Stimulated activated CD4-positive, alpha-beta T cell treated with anti-CD3 and anti-CD28 coated beads, Interleukin-12 subunit alpha, Interleukin-12 subunit beta, amount 100 ng/mL, for 48 hours (primary cell): ENCODE data around the gene MAIP1.
"Not testable (repeated sequence)": the region's sequence is repeated elsewhere in the genome, so short reads cannot be mapped to it uniquely, and the experiment has no call there.

Experiments used
- DNase-seq, 3 donors: peaks; one replicate each; pipeline ENCODE4 v3.0.0-alpha.2; 2020; ENCODE audit warnings: low read depth in 2 of 3, low spot score in 1 of 3

The MAIP1 gene, protein sequence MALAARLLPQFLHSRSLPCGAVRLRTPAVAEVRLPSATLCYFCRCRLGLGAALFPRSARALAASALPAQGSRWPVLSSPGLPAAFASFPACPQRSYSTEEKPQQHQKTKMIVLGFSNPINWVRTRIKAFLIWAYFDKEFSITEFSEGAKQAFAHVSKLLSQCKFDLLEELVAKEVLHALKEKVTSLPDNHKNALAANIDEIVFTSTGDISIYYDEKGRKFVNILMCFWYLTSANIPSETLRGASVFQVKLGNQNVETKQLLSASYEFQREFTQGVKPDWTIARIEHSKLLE

DNA sequence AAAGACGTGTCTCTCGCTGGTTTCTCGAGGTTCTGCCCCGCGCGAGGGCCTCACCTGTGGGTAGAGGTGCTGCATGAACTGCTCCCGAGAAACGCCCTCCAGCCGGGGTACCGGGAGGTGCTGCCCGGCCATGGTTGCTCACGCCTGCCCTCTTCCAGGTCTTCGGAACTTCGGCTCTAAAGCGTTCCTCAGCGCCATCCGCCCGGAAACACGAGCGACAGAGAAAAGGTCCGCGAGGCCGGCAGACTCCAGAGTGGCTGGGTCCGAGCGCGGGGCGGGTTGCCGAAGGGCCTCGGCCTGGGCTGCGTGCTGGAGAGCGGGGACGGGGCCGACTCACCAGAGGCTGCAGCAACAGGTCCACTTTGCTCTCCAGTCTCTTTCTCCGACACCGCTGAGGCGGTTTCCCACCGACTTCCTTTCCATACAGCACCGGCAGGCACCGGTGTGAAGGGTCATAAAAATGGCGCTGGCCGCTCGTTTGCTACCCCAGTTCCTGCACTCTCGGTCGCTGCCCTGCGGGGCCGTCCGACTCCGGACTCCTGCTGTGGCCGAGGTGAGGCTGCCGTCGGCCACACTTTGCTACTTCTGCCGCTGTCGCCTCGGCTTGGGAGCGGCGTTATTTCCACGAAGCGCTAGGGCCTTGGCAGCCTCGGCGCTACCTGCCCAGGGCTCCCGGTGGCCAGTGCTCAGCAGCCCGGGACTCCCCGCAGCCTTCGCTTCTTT is at the start of gene MAIP1, which contains the start of gene TYW5:
Gene MAIP1, plus strand, starts transcription at position 244 of the 723 bp plus-strand sequence. Its CDS starts 217 bp downstream, at position 461.
Gene TYW5, minus strand, starts transcription at position 153 of the 723 bp plus-strand sequence. Its CDS starts 21 bp downstream, at position 132.
- DNase-seq = peak; percentile 65 to 76 (median 75)

DNA sequence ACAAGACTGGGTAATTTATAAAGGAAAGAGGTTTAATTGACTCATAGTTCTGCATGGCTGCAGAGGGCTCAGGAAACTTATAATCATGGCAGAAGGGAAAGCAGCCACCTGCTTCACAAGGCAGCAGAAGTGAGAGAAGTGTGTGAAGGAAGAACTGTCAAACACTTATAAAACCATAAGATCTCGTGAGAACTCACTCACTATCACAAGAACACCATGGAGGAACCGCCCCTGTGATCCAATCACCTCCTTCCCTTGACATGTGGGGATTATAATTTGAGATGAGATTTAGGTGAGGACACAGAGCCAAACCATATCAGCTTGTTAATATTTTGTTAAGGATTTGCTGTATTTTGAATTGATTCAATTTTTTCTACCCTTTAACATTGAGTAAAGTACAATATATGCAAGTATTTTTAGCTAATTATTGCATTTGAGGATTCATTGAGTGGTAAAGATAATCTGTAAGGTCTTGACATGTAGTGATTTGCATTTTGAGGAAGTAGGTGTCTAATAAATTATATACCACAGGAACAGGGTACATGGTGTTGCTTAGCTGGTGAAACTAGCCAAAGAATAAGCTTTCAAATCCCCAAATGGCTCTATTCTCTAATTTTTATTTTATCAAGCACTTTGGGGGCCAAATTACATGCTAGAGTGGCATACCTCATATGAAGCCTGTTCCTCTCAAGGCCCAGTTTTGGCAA is 48.2 kb upstream of the MAIP1 start:
- no peak for DNase-seq

GRCh38 chr2:199910338-199911051 is 44.9 kb upstream of the MAIP1 start:
- DNase-seq = no peak

DNA sequence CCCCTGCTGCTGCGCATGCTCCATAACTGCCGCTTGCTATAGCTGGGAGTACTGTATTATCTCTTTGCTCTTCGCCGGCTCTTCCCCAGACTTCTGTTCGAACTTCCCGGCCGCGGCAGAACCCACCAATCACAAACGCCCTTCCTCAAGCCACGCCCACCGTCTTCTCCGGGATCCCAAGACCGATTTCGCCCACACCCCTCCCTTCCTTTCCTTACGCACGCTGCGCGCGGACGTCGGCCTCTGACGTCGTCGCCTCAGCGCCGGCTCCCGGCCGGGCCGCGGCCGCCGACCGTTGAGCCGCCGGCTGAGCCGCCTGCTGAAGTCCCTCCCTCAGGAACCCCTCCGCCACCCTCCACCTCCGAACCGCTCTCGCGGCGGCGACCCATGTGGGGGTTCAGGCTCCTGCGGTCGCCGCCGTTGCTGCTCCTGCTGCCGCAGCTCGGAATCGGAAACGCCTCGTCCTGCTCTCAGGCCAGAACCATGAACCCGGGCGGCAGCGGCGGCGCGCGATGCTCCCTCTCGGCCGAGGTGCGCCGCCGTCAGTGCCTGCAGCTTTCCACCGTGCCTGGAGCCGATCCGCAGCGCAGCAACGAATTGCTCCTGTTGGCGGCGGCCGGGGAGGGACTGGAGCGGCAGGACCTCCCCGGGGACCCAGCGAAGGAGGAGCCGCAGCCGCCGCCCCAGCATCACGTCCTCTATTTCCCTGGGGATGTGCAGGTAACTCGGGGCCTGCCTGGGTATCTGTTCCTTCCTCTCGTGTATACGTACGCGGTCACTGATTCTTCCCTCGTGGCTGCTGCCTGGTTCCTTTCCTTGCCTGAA is 44.1 kb upstream of the MAIP1 start, which contains the start of gene C2orf69:
Gene C2orf69, plus strand, starts transcription at position 242 of the 825 bp plus-strand sequence. Its CDS starts 146 bp downstream, at position 388.
- peak; percentile 91 to 96 (median 91) for DNase-seq

DNA sequence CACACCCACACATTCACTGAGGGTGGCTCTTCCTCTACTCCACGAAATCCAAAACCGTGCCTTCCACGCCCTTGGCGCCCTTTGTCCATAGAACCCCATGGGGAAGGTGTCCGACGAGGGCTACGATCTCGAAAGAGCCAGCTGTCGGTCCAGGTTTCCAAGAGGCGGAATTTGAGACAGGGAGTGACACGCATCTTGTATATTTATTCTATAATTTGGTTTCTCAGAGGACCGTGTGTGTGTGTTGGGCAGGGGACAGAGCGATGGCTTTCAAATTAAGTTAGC is 43.6 kb upstream of the MAIP1 start:
- DNase-seq = no peak

- not testable (repeated sequence) for DNase-seq
Observed at GRCh38 chr2:199912553-199913114, 42.7 kb upstream of the MAIP1 start.

DNA sequence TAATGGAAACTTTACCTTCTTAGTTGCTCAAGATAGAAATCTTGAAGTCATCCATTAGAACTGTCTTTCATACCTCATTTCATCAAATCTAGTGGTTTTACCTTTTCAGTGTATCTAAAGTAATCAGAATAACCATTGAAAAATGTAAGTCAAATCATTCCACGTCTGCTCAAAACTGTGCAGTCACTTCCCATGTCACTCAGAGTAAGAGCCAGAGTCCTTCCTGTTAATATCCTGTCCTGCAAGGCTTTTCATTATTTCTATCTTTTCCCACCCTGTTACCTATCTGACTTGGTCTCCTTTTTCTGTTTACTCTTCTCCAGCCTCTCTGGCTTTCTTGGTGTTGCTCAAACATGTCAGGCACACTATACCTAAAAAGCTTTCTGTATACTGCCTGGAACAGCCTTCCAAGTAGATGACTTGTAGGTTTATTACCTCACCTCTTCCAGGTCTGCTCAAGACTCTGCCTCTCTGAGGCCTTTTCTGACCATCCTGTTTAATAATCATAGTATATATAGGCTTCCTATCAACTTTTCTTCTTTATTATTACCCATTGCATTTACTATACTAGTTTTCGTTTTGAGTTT is 40.9 kb upstream of the MAIP1 start:
- DNase-seq = no peak

GRCh38 chr2:199916980-199917379 is 38.4 kb upstream of the MAIP1 start:
- DNase-seq = no peak

- DNase-seq = no peak
Observed at GRCh38 chr2:199922856-199923255, 32.5 kb upstream of the MAIP1 start.

DNA sequence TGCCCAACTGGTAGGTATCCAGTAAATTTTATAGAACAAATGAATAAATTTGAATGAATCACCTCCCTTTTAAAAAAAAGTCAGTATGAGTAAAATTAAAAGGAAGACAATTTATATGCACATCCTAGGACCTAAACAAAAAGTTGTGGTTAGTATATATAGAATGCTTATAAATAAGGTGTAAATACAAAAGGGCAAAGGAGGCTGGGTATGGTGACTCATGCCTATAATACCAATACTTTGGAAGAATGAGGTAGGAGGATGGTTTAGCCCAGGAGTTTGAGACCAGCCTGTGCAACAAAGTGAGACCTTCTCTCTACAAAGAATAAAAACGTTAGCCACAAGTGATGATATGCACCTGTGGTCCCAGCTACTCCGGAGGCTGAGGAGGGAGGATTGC is 31.5 kb upstream of the MAIP1 start:
- DNase-seq = no peak

DNA sequence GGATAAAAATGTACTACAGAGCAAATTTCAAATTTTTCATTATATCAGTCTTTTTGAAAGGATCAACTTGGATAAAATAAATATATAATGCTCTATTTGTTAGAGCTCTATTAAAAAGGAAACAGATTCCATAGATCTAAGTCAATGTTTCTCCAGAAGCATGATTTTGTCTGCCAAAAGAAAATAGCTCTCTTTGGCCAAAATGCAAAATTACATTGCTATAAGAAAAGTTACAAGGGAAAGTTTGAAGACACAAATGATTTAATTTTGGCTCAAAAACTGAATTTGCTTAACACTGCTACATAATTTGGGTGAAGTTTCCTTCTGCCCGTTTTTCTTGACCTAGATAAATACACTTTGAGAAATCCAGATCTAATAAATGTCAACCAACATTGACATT is 28.6 kb upstream of the MAIP1 start:
- DNase-seq = no peak

GRCh38 chr2:199928226-199928625 is 27.2 kb upstream of the MAIP1 start:
- DNase-seq = no peak

DNA sequence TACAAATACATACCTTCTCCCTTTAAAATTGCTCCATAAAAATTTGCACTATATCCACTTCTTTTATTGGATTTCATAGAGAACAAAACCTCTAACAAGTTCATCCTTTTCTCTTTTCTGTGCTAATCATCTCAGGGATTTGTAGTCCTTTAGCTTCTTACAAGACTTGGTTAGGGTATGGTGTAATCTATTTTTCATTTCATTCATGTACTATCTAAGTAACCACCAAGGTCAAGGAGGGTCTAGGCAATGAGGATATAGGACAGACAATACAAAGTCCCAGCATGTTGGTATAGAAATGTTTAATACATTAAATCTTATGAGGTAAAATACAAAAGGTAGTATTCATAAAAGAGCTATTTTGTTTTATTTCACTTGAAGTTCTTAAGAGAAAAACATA is 26.8 kb upstream of the MAIP1 start:
- DNase-seq = no peak

GRCh38 chr2:199929262-199929661 is 26.1 kb upstream of the MAIP1 start:
- no peak for DNase-seq

DNA sequence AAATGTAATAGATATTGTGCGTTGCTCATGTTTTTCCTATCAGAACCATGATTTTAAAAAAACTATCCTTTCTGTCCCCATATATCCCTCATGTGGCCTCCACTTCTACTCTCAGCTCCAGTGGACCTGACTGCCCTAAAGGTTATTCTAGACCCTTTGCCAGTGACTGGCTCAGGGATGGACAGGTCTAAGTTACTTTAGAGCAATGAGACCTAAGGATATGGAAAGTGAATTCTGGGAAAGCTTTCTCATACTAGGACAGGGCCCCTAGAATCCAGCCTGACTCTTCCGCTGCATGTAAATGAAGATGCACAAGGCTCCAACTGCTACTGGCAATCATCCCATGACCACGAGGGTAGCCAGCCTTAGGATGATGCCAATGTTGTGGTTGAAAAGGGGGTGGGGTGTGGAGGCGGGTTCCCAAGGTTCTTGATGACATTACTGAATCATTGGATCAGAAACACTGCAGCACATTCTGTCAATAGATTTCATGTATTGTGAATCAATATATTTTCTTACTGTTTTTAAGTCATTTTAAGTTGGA is 23.0 kb upstream of the MAIP1 start:
- DNase-seq = no peak

DNA sequence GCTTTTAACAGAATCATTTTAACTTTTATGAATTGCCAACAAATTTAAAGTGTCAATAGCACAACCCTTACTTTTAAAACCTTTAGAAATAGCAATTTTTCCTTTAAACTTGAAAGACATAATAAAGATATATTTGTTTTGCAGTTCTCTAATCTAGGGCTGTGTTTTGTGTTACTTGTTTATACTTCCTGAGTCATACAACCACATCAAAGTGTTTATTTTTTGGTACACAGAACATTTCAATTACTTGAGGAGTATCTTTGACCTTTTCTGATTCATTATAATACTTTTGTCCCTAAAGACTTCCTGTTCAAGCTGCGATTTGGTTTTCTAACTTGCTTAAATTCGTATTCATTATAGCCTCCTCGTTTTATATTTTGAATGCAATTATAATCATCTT is 21.9 kb upstream of the MAIP1 start:
- DNase-seq = no peak

- DNase-seq = no peak
Observed at GRCh38 chr2:199936554-199936953, 18.8 kb upstream of the MAIP1 start.

GRCh38 chr2:199940373-199940772 is 15.0 kb upstream of the MAIP1 start:
- DNase-seq = no peak

- DNase-seq = no peak
Observed at GRCh38 chr2:199943373-199943772, 12.0 kb upstream of the MAIP1 start.
